B cell (primary cell): ENCODE data around the gene C10orf53.

Experiments
- EZH2 ChIP-seq: IDR thresholded peaks from 2 replicates; pipeline ENCODE4 v1.6.1; 2012; ENCODE audit warnings: borderline replicate concordance, low read depth, mild to moderate bottlenecking, moderate library complexity, low read length; ENCODE audit not compliant: insufficient read depth, poor library complexity, severe bottlenecking
- TF ChIP-seq, protein P1 (sequence below): fragments of 200-600 bp; IDR thresholded peaks from one replicate; pipeline ENCODE4 v1.8.0; 2022; ENCODE audit warnings: antibody characterized with exemption, mild to moderate bottlenecking

DNA sequence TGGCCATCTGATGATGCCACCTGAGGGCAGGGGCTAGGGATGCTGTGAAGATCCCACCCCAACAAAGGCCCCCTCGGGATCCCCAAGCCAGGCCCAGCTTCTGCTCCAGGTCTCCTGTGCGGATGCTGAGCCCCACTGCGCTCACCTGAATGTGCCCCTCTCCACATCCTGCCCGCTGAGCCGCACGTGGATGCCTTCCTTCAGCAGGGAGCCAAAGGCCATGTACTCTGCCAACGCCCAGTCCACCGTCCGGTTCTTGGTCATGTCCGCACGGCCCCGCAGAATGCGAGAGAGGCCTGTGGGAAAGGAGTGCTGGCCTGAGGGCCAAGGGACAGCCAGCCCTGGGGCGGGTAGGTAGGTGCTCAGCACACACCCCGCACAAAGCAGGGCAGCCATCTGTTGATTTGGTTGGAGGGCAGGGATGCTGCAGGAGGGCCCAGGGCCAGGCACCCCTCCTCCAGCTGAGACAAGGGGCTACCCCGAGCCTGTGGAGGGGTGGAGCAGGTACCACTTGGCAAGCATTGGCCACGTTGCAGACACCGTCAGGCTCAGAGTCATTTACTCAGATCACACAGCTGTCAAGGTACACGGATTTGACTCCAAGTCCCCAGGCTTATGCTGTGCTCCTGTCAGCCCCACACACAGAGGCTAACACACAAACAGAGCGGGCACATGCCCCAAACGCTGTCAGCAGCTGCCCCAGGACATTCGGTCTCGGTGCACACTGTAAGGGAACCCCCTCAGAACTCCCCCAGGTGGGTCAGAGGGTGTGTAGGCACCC is 63.4 kb downstream of the C10orf53 start:
- TF ChIP-seq, protein P1, sequence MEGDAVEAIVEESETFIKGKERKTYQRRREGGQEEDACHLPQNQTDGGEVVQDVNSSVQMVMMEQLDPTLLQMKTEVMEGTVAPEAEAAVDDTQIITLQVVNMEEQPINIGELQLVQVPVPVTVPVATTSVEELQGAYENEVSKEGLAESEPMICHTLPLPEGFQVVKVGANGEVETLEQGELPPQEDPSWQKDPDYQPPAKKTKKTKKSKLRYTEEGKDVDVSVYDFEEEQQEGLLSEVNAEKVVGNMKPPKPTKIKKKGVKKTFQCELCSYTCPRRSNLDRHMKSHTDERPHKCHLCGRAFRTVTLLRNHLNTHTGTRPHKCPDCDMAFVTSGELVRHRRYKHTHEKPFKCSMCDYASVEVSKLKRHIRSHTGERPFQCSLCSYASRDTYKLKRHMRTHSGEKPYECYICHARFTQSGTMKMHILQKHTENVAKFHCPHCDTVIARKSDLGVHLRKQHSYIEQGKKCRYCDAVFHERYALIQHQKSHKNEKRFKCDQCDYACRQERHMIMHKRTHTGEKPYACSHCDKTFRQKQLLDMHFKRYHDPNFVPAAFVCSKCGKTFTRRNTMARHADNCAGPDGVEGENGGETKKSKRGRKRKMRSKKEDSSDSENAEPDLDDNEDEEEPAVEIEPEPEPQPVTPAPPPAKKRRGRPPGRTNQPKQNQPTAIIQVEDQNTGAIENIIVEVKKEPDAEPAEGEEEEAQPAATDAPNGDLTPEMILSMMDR = no peak
- TF ChIP-seq EZH2 = no peak
